ENCODE measurements around the gene VPS45. TPM values are rescaled to one million over a fixed set of nuclear protein-coding genes. Genes with fewer than 3 reads are reported as not detected.

VPS45 gene
- total RNA-seq, 2 donors from 2014 or later, result 30.3 to 30.6 TPM

DNA sequence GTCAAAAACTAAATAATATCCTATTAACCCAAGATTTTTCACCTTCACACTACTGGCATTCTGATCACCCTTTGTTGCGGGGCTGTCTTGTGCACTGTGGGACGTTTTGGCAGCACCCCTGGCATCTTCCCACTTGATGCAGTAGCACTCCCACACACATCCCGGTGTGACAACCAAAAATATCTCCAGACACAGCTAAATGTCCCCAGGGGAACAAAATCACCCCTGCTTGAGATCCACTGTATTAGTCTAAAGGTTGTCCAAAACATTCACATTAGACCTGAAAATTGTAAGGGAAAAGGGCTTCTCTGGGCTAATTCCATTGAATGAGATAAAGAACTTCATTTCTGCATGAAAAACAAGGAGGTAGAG lies 120.0 kb downstream of the VPS45 start:
- intact Hi-C loops (cut with DNase I), result no loop called here
- H3K27me3 ChIP-seq, result no peaks in the 10 kb centered on the region
- H3K9ac ChIP-seq (ENCODE audit: low read depth in 2 of 2, low read length in 2 of 2), result no peak overlapping the region
- H3K4me1 ChIP-seq, result no peaks in the 10 kb centered on the region
- no peaks in the 10 kb centered on the region for H3K9me3 ChIP-seq
- H3K4me3 ChIP-seq, result no peak overlapping the region
- no peak overlapping the region for H3K27ac ChIP-seq
- DNase-seq, result no peak
- TF ChIP-seq, protein P1, sequence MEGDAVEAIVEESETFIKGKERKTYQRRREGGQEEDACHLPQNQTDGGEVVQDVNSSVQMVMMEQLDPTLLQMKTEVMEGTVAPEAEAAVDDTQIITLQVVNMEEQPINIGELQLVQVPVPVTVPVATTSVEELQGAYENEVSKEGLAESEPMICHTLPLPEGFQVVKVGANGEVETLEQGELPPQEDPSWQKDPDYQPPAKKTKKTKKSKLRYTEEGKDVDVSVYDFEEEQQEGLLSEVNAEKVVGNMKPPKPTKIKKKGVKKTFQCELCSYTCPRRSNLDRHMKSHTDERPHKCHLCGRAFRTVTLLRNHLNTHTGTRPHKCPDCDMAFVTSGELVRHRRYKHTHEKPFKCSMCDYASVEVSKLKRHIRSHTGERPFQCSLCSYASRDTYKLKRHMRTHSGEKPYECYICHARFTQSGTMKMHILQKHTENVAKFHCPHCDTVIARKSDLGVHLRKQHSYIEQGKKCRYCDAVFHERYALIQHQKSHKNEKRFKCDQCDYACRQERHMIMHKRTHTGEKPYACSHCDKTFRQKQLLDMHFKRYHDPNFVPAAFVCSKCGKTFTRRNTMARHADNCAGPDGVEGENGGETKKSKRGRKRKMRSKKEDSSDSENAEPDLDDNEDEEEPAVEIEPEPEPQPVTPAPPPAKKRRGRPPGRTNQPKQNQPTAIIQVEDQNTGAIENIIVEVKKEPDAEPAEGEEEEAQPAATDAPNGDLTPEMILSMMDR (IDR thresholded peaks at IDR 0.05), result no peak
- H3K36me3 ChIP-seq, result no peaks in the 10 kb centered on the region

DNA sequence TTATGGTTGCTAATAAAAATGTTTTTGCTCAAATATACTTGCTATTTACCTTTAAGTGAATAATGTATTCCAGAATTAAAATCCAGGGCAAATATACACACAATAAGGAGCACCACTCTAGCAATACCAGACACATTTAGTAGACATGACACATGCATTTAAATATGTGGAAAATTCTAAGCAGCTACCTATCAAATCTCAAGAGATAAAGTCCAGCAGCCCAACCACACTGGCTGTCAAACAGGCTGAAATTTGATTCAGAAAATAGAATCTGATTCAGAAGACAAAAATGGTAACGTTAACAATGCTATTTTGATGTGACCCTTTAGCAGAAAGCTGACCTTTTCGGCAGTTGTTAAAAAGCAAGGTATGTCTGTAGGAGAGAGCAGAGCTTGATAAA lies 124.4 kb downstream of the VPS45 start:
- H3K27me3 ChIP-seq, result no peaks in the 10 kb centered on the region
- DNase-seq, result no peak
- no peak overlapping the region for H3K27ac ChIP-seq
- H3K9me3 ChIP-seq, result no peaks in the 10 kb centered on the region
- H3K4me3 ChIP-seq, result no peak overlapping the region
- no peaks in the 10 kb centered on the region for H3K36me3 ChIP-seq
- TF ChIP-seq, protein P1 (IDR thresholded peaks at IDR 0.05), result no peak
- H3K9ac ChIP-seq (ENCODE audit: low read depth in 2 of 2, low read length in 2 of 2), result no peak overlapping the region
- H3K4me1 ChIP-seq, result no peaks in the 10 kb centered on the region
- intact Hi-C loops (cut with DNase I), result no loop called here

DNA sequence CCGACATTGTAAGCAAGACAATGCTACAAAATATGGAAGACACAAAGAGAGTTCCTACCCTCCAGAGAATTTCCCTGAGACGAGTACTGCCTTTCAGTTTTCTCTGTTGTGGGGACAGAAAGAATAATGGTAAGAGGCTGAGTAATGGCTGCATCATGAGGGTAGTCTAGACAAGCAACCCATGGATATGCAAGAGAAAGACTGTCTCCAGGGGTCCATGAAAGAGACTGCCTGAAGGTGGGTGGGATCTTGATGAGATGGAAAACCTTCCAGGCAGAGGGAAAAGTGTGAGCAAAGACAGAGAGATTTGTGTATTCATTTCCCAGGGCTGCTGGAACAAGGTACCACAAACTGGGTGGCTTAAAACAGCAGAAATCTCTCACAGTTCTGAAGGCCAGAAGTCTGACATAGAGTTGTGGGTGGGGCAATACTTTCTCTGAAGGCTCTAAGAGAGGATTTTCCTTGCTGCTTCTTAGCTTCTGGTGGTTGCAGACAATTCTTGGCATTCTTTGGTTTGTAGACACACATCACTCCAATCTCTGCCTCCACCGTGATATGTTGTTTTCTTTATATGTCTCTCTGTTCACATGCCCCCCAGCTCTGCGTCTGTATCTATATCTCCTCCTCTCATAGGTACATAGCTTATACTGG lies 126.9 kb downstream of the VPS45 start:
- intact Hi-C loops (cut with DNase I), result no loop called here

More for the DNA sequence above, 126.9 kb downstream of the VPS45 start:
- no peaks in the 10 kb centered on the region for H3K27me3 ChIP-seq
- H3K4me1 ChIP-seq, result no peaks in the 10 kb centered on the region
- no peaks in the 10 kb centered on the region for H3K9me3 ChIP-seq
- H3K27ac ChIP-seq, result no peak overlapping the region
- no peaks in the 10 kb centered on the region for H3K36me3 ChIP-seq
- DNase-seq, result no peak
- no peak overlapping the region for H3K4me3 ChIP-seq
- no peak overlapping the region for H3K9ac ChIP-seq (ENCODE audit: low read depth in 2 of 2, low read length in 2 of 2)
- TF ChIP-seq, protein P1 (IDR thresholded peaks at IDR 0.05), result no peak

Other genes starting within 250 kb of the VPS45 start
- gene BOLA1, start 168.2 kb upstream of the VPS45 start, total RNA-seq, result 10 to 100 TPM; 12.8 to 21.1 TPM
- 1 to 10 TPM in 1 of 2 donors, under 1 TPM in 1; 0.89 to 1.5 TPM for gene SV2A, start 149.9 kb upstream of the VPS45 start, total RNA-seq
- 10 to 100 TPM; 42.2 to 66.1 TPM for gene SF3B4, start 140.0 kb upstream of the VPS45 start, total RNA-seq
- 100 to 1,000 TPM; 168 to 188 TPM for gene MTMR11, start 130.9 kb upstream of the VPS45 start, total RNA-seq
- gene OTUD7B, start 57.0 kb upstream of the VPS45 start, total RNA-seq, result 10 to 100 TPM; 33.7 to 38.7 TPM
- 10 to 100 TPM in 1 of 2 donors, 1 to 10 TPM in 1; 5.4 to 30.8 TPM for gene PLEKHO1, start 82.1 kb downstream of the VPS45 start, total RNA-seq
- 10 to 100 TPM; 18.5 to 36.3 TPM for gene ANP32E, start 168.3 kb downstream of the VPS45 start, total RNA-seq
- gene CA14, start 190.0 kb downstream of the VPS45 start, total RNA-seq, result under 1 TPM; 0.22 to 0.29 TPM
- 100 to 1,000 TPM; 180 to 209 TPM for gene APH1A, start 201.2 kb downstream of the VPS45 start, total RNA-seq
- gene C1orf54, start 205.0 kb downstream of the VPS45 start, total RNA-seq, result 1 to 10 TPM; 2.7 to 6.0 TPM
- 1 to 10 TPM in 1 of 2 donors, under 1 TPM in 1; 0.69 to 1.6 TPM for gene CIART, start 214.8 kb downstream of the VPS45 start, total RNA-seq
- 10 to 100 TPM; 42.7 to 68.6 TPM for gene MRPS21, start 226.1 kb downstream of the VPS45 start, total RNA-seq